Duodenal mucosa (tissue), 2 donors: ENCODE measurements around the gene AGTRAP.

Experiments used
- H3K27ac ChIP-seq: one replicate; pipeline ENCODE4 v1.7.0; 2013; ENCODE audit warnings: low read depth, low read length
- H3K27me3 ChIP-seq, 2 donors: one replicate each; pipeline ENCODE4 v1.7.0; 2013; ENCODE audit warnings: low read length in 2 of 2, control low read depth in 1 of 2; ENCODE audit not compliant: insufficient read depth in 2 of 2, control insufficient read depth in 1 of 2
- H3K36me3 ChIP-seq, 2 donors: one replicate each; pipeline ENCODE4 v1.7.0; 2013; ENCODE audit warnings: low read length in 2 of 2, control low read depth in 1 of 2; ENCODE audit not compliant: insufficient read depth in 2 of 2, control insufficient read depth in 1 of 2
- H3K4me1 ChIP-seq, 2 donors: one replicate each; pipeline ENCODE4 v1.7.0; 2013; ENCODE audit warnings: low read length in 2 of 2, control low read depth in 1 of 2; ENCODE audit not compliant: insufficient read depth in 2 of 2, control insufficient read depth in 1 of 2
- H3K4me3 ChIP-seq, 2 donors: one replicate each; pipeline ENCODE4 v1.7.0; 2013; ENCODE audit warnings: low read length in 2 of 2, low read depth in 1 of 2
- H3K9ac ChIP-seq, 2 donors: one replicate each; pipeline ENCODE4 v1.7.0; 2013; ENCODE audit warnings: low read length in 2 of 2, low read depth in 1 of 2
- H3K9me3 ChIP-seq, 2 donors: one replicate each; pipeline ENCODE4 v1.7.0; 2013; ENCODE audit warnings: low read length in 2 of 2, control low read depth in 1 of 2; ENCODE audit not compliant: control insufficient read depth in 1 of 2

AGTRAP gene

GRCh38 chr1:11781297-11781696, 45.4 kb downstream of the AGTRAP start:
- H3K9ac ChIP-seq = no peak overlapping the region
- no peak overlapping the region for H3K4me3 ChIP-seq
- H3K4me1 ChIP-seq = peaks cover 10 to 26% of the 10 kb centered on the region in 2 donors
- no peaks in the 10 kb centered on the region for H3K36me3 ChIP-seq
- H3K27me3 ChIP-seq = no peaks in the 10 kb centered on the region
- no peaks in the 10 kb centered on the region for H3K9me3 ChIP-seq
- no peak overlapping the region for H3K27ac ChIP-seq

DNA sequence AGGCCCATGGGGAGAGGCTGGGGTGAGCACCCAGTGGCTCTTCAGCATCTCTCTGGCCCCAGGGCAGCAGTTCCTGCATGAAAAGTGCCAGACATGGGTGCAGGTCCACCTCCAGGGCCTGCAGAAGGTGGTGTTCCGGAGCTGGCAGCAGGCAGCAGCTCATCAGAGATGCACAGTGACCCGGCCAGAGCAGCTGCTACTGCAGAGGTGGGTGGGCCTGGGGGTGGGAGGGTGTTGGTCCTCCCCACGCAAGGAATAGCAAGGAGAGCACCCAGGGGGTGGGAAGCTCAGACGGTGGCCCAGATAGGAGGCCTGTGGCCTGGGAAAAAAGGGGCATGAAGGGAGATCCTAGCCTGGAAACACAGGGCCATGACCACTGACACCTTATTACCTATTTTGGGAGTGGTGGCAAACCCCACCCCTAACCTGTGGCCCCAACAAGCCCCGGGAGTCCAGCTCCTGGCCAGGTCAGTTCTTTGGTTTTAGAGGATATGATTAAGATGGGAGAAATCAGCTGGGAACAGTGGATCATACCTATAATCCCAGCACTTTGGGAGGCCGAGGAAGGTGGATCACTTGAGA, 46.3 kb downstream of the AGTRAP start:
- Histone ChIP-seq H3K36me3 (no peaks in the 10 kb centered on the region), H3K4me3 (no peak overlapping the region), H3K9me3 (no peaks in the 10 kb centered on the region), H3K4me1 (peaks cover 16 to 31% of the 10 kb centered on the region in 2 donors), H3K27me3 (no peaks in the 10 kb centered on the region), H3K27ac (no peak overlapping the region), H3K9ac (no peak overlapping the region)

DNA sequence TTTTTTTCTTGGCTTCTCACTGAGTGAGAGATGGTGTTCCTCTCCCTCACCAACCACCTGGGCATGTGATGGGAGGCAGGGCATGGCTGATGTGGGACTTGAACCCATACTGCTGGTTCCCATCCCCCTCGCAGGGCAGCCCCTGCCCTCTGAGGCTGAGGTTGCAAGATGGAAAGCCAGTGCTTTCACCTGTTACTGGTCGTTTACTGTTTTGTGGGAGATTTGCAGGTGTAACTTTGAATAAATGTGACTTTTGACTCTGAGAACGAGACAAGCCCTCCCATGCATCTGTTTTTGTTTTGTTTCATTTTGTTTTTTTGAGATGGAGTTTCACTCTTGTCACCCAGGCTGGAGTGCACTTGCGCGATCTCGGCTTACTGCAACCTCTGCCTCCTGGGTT, 47.6 kb downstream of the AGTRAP start:
- H3K4me1 ChIP-seq = peaks cover 26 to 34% of the 10 kb centered on the region in 2 donors
- H3K9me3 ChIP-seq = no peaks in the 10 kb centered on the region
- no peaks in the 10 kb centered on the region for H3K27me3 ChIP-seq
- no peak overlapping the region for H3K4me3 ChIP-seq
- H3K9ac ChIP-seq = no peak overlapping the region
- H3K27ac ChIP-seq = no peak overlapping the region
- no peaks in the 10 kb centered on the region for H3K36me3 ChIP-seq

GRCh38 chr1:11784256-11784992, 48.5 kb downstream of the AGTRAP start:
- H3K4me3 ChIP-seq = peak overlapping the region in 1 of 2 donors; percentile 48
- H3K9me3 ChIP-seq = no peaks in the 10 kb centered on the region
- peaks cover 0 to under 1% of the 10 kb centered on the region in 2 donors for H3K36me3 ChIP-seq
- H3K27me3 ChIP-seq = no peaks in the 10 kb centered on the region
- H3K4me1 ChIP-seq = peaks cover 30 to 38% of the 10 kb centered on the region in 2 donors
- H3K9ac ChIP-seq = no peak overlapping the region
- peak overlapping the region; percentile 10 for H3K27ac ChIP-seq

DNA sequence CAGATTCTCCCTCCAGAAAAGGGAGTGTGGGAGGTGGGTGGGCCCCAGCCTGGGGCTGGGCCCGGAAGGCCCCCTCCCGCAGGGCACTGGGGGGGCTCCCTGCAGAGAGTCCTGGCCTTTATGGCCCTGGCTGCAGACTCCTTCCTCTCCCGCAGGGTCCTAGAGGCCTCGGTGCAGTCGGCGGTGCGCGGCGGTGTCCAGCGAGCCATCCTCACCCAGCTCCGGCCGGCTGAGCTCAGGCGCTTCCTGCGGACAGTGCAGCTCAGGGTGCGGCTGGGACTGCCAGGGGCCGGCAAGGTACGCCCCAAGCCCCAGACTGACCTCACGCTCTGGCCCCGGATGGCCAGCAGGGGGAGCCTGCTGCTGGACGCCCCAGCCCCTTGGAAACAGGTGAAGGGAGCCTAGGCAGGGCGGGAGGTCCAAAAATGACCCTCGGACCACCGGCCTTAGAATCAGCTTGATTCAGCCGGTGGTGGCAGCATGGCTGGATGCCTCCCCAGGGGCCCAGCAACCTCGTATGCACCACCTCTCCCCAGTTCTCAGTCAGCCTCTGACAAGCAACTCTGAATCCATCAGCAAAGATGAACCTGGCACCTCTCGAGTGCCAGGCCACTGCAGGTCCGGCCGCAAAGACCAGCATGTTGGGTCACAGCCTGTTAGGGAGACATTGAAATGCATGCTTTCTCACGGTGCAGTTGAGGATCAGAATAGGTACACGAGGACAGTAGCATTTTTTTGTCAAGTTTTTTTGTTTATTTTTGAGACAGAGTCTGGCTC, 49.2 kb downstream of the AGTRAP start:
- Histone ChIP-seq H3K4me1 (peaks cover 38 to 45% of the 10 kb centered on the region in 2 donors), H3K27me3 (no peaks in the 10 kb centered on the region), H3K9ac (no peak overlapping the region), H3K4me3 (peak overlapping the region; percentile 30 to 48), H3K9me3 (no peaks in the 10 kb centered on the region), H3K27ac (no peak overlapping the region), H3K36me3 (peaks cover 0 to 8% of the 10 kb centered on the region in 2 donors)

GRCh38 chr1:11786168-11786567, 50.2 kb downstream of the AGTRAP start:
- Histone ChIP-seq H3K9me3 (no peaks in the 10 kb centered on the region), H3K27me3 (no peaks in the 10 kb centered on the region), H3K4me3 (no peak overlapping the region), H3K9ac (no peak overlapping the region), H3K27ac (no peak overlapping the region), H3K36me3 (peaks cover 0 to 13% of the 10 kb centered on the region in 2 donors), H3K4me1 (peaks cover 46 to 53% of the 10 kb centered on the region in 2 donors)

- Histone ChIP-seq H3K9me3 (no peaks in the 10 kb centered on the region), H3K4me1 (peaks cover 53 to 58% of the 10 kb centered on the region in 2 donors), H3K27ac (peak overlapping the region; percentile 39), H3K36me3 (peaks cover 5 to 21% of the 10 kb centered on the region in 2 donors), H3K9ac (peak overlapping the region; percentile 6 to 38), H3K4me3 (peak overlapping the region in 1 of 2 donors; percentile 33), H3K27me3 (no peaks in the 10 kb centered on the region)
Measured at GRCh38 chr1:11787251-11787803, 51.4 kb downstream of the AGTRAP start.

DNA sequence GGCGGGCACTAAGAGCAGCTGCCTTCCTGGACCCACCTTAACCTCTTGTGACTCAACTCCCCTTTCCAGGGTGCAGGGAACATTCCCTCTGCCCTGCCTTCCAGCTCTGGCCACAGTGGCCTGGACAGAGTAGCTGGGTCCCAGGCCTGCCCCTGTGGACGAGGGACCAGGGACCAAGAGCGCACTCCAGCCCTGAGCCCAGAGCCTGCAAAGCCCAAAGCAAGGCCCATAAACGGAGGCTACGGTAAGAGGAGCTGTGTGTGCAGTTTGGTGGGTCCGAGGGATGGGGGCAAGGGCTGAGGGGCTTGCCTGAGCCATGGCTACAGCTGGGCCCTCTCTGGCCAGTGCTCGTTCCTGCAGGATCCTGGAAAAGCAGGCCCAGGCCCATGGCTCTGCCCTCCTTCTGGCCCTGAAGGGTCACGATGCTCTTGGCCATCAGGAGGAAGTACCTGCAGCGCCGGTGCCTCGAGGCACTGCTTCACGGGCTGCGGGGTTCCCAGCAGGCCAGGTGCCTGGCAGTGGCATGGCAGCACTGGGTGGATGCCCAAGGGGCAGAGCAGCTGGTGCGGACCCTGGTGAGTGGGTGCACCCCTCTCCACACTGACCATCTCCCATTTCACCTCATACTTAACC, 52.0 kb downstream of the AGTRAP start:
- H3K4me3 ChIP-seq = no peak overlapping the region
- peak overlapping the region; percentile 11 for H3K27ac ChIP-seq
- no peaks in the 10 kb centered on the region for H3K9me3 ChIP-seq
- H3K9ac ChIP-seq = peak overlapping the region in 1 of 2 donors; percentile 38
- peaks cover 7 to 27% of the 10 kb centered on the region in 2 donors for H3K36me3 ChIP-seq
- peaks cover 53 to 58% of the 10 kb centered on the region in 2 donors for H3K4me1 ChIP-seq
- H3K27me3 ChIP-seq = no peaks in the 10 kb centered on the region

DNA sequence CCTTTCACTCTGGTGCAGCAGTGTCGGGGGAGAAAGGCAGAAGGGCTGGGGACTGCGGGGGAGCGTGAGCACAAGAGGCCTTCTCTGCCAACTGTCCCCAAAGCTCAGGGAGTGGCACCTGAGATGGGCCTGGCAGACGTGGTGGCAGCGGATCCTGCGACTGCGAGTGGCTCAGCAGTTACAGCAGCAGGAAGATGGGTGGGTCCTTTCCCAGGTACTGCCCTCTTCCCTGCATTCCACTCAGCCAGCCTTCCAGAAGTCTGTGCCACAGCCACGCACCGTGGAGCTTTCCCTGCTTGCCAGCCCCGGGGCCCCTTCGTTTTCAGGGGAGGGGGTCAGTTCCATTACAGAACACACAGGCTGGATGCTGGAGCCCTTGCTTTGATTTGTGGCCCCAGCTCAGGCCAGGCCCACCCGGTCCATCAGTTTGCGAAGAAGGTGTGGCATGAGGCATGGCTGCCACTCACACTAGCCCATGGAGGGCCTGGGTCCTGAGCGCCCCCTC, 52.7 kb downstream of the AGTRAP start:
- H3K27me3 ChIP-seq = no peaks in the 10 kb centered on the region
- no peaks in the 10 kb centered on the region for H3K9me3 ChIP-seq
- H3K27ac ChIP-seq = no peak overlapping the region
- no peak overlapping the region for H3K4me3 ChIP-seq
- no peak overlapping the region for H3K9ac ChIP-seq
- H3K36me3 ChIP-seq = peaks cover 8 to 30% of the 10 kb centered on the region in 2 donors
- H3K4me1 ChIP-seq = peaks cover 53 to 58% of the 10 kb centered on the region in 2 donors
